GM12874 (cell line): ENCODE data around the gene MLLT3.

ENCODE experiments used
- TF ChIP-seq, protein P1 (sequence below): IDR thresholded peaks from 2 replicates; pipeline ENCODE4 v1.5.1; 2011; ENCODE audit warnings: low read depth, mild to moderate bottlenecking, control low read depth, low read length, moderate library complexity; ENCODE audit not compliant: insufficient read depth

Gene MLLT3

DNA sequence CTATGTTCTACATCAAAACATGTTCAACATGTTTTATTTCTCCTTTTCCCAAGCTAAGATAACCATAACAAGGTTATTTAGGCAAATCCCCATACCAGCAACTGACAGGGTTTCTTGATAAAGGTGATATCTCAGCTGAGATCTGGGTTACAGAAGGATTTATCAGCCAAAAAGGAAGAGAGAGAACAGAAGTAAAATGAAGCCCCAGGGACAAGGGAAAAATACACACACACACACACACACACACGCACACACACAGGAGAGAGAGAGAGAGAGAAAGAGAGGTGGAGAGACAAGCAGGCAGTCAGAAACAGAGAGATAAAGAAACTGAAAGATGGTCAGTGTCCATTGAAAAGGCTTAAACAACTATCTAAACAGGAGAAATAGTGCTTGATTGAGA is 19.7 kb upstream of the MLLT3 start:
- TF ChIP-seq, protein P1, sequence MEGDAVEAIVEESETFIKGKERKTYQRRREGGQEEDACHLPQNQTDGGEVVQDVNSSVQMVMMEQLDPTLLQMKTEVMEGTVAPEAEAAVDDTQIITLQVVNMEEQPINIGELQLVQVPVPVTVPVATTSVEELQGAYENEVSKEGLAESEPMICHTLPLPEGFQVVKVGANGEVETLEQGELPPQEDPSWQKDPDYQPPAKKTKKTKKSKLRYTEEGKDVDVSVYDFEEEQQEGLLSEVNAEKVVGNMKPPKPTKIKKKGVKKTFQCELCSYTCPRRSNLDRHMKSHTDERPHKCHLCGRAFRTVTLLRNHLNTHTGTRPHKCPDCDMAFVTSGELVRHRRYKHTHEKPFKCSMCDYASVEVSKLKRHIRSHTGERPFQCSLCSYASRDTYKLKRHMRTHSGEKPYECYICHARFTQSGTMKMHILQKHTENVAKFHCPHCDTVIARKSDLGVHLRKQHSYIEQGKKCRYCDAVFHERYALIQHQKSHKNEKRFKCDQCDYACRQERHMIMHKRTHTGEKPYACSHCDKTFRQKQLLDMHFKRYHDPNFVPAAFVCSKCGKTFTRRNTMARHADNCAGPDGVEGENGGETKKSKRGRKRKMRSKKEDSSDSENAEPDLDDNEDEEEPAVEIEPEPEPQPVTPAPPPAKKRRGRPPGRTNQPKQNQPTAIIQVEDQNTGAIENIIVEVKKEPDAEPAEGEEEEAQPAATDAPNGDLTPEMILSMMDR: no peak

DNA sequence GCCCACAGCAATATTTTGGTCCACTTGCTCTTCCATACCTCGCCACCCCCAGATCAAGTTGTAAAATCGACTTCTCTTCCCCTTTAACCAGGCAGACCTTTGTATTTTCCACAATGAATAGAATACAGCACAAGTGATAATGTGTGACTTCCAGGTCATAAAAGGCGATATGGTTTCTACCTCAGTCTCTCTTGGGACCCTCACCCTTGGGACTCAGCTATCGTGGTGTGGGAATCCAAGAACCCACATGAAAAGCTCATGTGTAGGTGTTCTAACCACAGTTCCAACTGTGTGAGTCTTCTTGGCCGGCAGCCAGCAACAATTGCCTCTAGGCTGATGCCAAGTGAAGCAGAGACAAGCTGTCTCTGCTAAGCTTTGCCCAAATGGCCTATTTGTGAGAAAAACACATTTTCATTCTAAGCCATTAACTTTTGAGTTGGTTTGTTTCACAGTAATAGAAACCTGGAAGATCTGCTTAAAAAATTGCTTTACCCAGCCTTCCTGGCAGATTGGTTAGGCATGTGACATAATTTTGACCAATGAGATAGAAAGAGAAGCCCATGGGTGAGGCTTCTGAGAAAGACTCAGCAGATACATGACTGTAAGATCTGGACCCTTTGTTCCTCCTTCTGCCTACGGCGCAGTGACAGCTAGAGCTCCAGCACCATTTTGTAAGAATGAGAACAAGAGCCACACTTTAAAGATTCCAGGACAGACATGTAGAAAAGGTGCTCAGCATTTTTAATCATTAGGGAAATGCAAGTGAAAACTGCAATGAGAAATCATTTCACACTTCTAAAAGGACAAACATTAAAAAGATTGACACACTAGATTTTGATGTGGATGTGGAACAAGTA is 18.3 kb upstream of the MLLT3 start:
- TF ChIP-seq, protein P1: no peak

DNA sequence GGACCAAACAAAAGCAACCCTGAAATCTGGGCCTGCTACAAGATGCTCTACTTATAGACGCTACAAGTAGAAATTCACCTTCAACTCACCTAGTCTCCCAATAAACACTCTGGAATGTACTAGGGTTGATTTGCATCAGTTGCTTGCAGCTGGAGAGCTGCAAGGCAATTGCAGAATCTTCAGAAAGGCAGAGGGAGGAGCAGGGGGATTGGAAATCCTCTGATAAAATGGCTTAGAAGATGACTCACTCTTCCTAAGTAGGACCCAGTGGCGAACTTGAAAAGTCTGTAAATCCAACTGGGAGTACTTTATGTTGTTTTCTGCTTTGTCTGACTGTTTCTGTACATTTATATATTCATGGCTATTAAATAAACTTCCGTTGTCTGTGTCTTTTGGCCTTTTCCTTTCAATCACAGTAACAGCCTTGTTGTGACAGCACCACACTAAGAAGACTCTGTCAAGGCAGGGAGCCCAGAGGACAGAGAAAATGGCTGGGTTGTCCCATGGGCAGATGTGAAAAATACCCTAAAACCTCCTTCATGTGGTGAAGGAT is 14.7 kb upstream of the MLLT3 start:
- TF ChIP-seq, protein P1: no peak

DNA sequence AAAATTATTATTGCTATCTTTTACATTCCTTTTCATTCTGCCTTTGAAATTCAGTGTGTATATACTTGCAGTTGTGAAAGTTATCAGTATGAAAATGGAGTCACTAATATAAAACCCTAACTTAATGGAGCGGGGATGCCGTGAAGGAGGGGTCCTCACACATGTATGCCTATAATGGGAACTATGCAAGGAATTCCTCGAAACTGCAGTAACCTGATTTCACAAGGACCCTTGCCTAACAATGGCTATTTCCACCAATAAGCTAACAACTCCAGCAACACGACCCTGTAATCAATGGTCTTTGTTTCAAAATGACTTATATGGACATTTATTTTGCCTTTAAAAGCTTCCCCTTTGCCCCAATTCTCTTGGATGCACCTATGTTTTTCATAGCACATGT is 12.6 kb upstream of the MLLT3 start:
- TF ChIP-seq, protein P1: no peak

DNA sequence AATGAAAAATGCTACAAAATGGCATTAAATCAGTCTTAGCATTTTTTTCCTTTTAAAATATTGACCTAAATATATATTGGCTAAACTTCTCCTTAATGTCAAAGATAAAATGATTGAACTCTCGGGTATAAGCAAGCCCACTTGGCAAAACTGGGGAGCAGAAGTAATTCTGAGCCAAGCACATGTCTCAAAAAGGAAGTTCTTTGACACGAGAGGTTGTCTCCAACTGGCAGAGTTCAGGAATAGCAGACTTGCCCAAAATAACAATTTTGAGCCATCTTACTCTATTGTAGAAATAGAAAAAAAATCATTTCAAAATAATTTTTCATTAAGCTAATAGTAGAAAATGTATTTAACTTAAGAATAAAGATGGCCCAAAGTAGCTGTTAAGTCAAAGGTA is 10.4 kb upstream of the MLLT3 start:
- TF ChIP-seq, protein P1: no peak

DNA sequence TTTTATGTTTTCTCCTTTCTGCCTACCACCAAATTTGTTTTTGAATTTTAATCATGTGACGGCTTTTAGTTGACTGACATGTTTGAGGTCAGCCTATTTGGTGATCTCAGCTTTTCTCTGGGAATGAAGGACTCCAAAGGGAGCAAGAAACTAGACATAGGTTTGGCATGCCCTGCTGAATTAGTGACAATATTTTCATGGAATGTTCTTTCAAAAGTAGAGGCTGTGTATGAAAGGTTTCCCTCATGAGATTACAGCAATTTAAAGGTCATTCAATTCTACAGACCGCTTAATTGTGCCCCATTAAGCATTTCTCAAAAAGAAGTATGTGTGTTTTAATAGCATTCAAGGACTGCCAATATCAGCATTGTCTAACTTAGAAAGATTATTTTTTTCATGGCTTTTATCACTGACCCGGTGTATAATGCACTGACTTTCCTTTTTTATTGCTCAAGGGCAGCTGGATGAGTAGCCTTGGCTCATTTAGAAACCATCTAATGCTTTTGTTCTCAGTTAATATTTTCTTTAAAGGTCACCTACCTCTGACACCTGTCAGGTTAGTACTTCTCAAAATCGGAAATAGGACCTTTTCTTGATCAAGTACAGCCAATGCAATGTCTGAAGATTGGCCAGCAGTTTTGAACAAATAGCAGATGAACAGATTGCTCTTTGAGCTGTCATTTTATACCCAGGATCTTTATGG is 8.1 kb upstream of the MLLT3 start:
- TF ChIP-seq, protein P1: no peak

DNA sequence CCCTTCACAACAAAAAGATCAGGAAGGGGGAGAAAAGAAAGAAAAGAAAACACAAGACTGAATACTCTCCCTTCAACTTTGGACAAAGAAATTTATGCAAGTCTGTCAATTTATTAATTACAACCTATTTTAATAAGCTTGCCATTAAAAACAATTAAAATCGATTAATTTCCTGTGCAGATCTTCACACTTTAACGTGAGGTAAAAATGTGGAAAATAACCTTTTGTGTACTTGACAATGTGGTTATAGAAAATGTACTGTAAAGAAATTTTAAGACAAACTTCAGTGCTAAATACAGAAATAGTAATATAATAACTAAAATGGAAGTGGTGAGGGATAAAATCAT is 2.7 kb upstream of the MLLT3 start:
- TF ChIP-seq, protein P1: no peak
